ENCODE data around the gene CXXC4.

The CXXC4 gene

DNA sequence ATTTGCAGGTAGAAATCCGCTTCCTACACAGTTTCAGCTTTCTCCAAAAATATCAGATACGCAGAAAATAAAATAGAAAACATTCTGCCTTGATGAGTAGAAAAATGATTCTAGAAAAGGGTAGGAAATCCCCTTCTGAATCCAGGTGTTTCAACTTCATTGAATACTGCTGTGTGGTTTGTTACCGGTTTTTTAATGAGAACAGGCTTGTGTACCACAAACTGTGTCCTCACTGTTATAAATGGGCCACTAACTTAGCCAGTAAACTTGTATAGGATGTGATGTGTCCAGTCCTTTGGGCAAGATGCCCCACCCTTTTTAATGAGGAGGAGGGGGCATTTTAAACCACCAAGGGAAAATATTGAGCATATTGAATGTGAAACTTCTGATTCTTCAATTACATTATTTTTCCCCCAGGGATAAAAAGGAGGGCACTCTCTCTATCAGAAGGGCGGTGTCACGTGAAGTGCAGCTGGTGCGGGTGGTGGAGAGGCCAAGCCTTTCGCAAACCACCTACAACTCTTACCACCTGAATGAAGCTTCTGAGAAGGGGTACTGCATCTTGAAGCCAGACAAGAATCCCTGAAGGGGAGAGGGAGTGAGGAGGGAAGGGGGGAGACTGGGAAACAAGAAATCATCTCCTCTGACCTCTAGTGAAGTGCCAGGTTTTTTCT, 4.5 kb downstream of the CXXC4 start:
- TF ChIP-seq, protein P1, sequence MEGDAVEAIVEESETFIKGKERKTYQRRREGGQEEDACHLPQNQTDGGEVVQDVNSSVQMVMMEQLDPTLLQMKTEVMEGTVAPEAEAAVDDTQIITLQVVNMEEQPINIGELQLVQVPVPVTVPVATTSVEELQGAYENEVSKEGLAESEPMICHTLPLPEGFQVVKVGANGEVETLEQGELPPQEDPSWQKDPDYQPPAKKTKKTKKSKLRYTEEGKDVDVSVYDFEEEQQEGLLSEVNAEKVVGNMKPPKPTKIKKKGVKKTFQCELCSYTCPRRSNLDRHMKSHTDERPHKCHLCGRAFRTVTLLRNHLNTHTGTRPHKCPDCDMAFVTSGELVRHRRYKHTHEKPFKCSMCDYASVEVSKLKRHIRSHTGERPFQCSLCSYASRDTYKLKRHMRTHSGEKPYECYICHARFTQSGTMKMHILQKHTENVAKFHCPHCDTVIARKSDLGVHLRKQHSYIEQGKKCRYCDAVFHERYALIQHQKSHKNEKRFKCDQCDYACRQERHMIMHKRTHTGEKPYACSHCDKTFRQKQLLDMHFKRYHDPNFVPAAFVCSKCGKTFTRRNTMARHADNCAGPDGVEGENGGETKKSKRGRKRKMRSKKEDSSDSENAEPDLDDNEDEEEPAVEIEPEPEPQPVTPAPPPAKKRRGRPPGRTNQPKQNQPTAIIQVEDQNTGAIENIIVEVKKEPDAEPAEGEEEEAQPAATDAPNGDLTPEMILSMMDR (IDR thresholded peaks at IDR 0.05; ENCODE audit: insufficient read depth, low read depth, low read length, missing control alignments): no peak
- peak; percentile 83 for DNase-seq (ENCODE audit: low read depth)
- peak overlapping the region; percentile 75 for H3K4me3 ChIP-seq (ENCODE audit: low read depth, low read length)

DNA sequence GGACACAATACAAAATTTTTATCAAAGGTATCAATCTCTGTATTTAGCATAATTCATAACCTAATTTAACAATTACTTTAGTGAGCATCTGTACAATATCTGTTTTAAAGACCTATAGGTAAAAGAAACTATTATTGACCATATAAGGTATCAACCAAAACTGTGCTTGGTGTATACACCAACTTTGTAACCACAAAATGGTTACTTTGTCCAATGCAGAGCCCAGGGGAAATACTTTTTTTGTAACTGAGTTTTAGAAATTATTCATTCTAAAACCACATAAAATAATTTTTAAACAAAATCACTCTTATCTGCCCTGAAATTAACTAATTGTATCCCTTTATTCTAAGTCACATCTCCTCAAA, 5.0 kb downstream of the CXXC4 start:
- TF ChIP-seq, protein P1 (IDR thresholded peaks at IDR 0.05; ENCODE audit: insufficient read depth, low read depth, low read length, missing control alignments): no peak
- peak overlapping the region; percentile 75 for H3K4me3 ChIP-seq (ENCODE audit: low read depth, low read length)
- peak; percentile 56 for DNase-seq (ENCODE audit: low read depth)

DNA sequence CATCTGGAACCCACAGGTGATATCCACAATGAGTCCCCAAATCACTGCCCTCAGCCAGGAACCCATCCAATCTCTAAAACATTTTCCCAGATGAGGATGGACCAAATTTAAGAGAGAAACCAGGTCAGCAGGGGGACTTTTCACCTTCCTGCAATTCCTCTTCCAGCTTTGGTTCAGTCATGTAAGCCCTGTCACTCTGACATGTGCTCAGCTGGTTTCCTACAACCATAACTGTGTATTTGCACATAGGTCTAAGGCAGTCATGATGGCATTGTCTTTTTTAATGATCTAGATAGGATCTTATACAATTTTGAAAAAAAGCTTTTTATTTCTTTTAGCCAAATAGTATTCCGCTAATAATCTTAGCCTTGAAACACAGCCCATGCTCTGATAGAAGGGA, 6.5 kb downstream of the CXXC4 start:
- DNase-seq (ENCODE audit: low read depth): peak; percentile 18
- TF ChIP-seq, protein P1 (IDR thresholded peaks at IDR 0.05; ENCODE audit: insufficient read depth, low read depth, low read length, missing control alignments): no peak
- no peak overlapping the region for H3K4me3 ChIP-seq (ENCODE audit: low read depth, low read length)

DNA sequence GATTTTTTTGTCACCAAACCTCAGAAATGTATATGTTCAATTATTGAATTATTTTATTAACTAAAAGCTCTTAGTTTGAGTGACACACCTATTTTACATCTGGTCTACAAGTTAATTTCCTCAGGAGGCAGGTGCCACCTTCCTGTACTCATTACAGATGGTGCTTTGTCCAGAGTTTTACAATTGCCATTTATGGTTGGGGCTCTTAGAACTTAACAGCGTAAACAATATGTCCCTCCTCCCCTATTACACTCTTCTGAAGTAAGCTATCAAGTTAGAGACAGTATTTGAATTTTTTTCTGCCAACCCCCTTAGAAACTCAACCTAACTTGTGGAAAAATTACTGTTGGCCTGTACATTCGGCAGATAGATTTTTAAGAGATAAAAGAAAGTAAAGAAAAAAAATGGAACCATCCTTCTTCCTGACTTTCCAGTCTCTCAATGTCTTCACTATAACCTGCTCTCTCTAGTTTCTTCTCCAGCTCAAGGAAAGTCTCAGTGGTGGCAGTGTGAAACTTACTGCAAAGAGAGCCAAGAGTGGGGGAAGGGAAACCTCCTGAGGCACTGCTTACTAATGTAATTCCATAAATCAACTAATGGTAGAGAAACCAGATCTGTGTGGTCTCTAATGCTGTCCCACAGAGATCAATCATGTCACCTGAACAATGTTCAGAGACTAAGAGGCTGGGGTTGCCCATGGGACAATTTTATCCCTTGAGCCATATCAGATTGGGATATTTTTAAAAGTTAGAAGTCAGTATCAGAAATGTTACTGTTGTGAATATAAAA, 7.8 kb downstream of the CXXC4 start:
- TF ChIP-seq, protein P1 (IDR thresholded peaks at IDR 0.05; ENCODE audit: insufficient read depth, low read depth, low read length, missing control alignments): no peak
- no peak overlapping the region for H3K4me3 ChIP-seq (ENCODE audit: low read depth, low read length)
- peak; percentile 40 for DNase-seq (ENCODE audit: low read depth)

DNA sequence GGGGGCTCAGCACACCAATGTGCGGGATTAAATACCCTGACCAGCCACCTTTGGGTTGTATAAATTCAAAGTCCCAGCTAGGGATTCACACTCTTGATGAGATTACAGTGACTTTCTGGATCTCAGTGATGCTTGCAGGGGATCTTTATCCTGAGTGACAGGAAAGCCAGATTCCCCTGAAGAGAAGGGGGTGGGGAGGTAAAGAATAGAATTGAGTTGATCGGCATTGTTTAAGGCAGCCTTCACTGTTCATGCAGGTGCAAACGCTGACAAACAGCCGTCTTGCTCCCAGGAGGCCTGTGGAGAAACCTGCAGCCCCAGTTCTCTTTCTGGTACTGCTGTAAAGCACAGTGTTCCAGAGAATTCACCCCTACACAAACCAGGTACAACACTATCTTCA, 19.0 kb downstream of the CXXC4 start:
- TF ChIP-seq, protein P1 (IDR thresholded peaks at IDR 0.05; ENCODE audit: insufficient read depth, low read depth, low read length, missing control alignments): no peak
- no peak for DNase-seq (ENCODE audit: low read depth)
- no peak overlapping the region for H3K4me3 ChIP-seq (ENCODE audit: low read depth, low read length)

DNA sequence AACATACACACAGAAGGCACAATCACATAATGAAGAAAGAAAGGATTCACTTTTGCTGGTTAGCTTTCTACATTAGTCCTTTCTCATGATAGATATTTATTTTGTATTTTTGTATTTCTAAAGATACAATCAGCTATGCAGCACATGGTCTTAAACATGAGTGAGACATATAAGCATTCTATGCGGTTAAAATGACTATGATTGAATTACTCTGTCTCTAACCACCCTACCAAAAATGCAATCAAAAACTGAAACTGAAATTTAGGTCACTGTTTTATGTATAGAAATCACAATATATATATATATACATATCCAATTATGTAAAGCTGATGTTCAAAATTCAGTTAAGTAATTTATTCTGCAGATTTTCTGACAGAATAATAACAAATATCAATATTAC, 21.9 kb downstream of the CXXC4 start:
- DNase-seq (ENCODE audit: low read depth): no peak
- H3K4me3 ChIP-seq (ENCODE audit: low read depth, low read length): no peak overlapping the region
- TF ChIP-seq, protein P1 (IDR thresholded peaks at IDR 0.05; ENCODE audit: insufficient read depth, low read depth, low read length, missing control alignments): no peak
